HEK293 (cell line): Measurements from ENCODE around the gene ALG11.

Source experiments
- ATF2 ChIP-seq: fragments of 450-650 bp; formaldehyde crosslinking; IDR thresholded peaks from 2 replicates; pipeline ENCODE4 v1.5.1; 2016; ENCODE audit warnings: missing biosample characterization, missing genetic modification characterization, low read depth
- CTCF ChIP-seq: fragments of 450-650 bp; formaldehyde crosslinking; IDR thresholded peaks from 2 replicates; pipeline ENCODE4 v1.5.1; 2016; ENCODE audit warnings: missing biosample characterization, missing genetic modification characterization
- ELK4 ChIP-seq: IDR thresholded peaks from 2 replicates; pipeline ENCODE4 v1.6.1; 2011; ENCODE audit warnings: mild to moderate bottlenecking, low read depth, low read length, borderline replicate concordance
- HOXC10 ChIP-seq: sonication (generic); formaldehyde crosslinking; IDR thresholded peaks from 2 replicates; pipeline ENCODE4 v1.8.1; 2023; ENCODE audit warnings: mild to moderate bottlenecking, missing genetic modification reagents
- RBAK ChIP-seq: fragments of 450-650 bp; formaldehyde crosslinking; IDR thresholded peaks from 2 replicates; pipeline ENCODE4 v1.5.1; 2016; ENCODE audit warnings: missing biosample characterization, missing genetic modification characterization
- SCRT2 ChIP-seq: fragments of 450-650 bp; formaldehyde crosslinking; IDR thresholded peaks from 2 replicates; pipeline ENCODE4 v1.5.1; 2016; ENCODE audit warnings: missing biosample characterization, missing genetic modification characterization
- ZBTB17 ChIP-seq: fragments of 450-650 bp; formaldehyde crosslinking; IDR thresholded peaks from 2 replicates; pipeline ENCODE4 v1.5.1; 2016; ENCODE audit warnings: missing biosample characterization, missing genetic modification characterization
- ZNF324 ChIP-seq: fragments of 450-650 bp; formaldehyde crosslinking; IDR thresholded peaks from 2 replicates; pipeline ENCODE4 v1.5.1; 2016; ENCODE audit warnings: missing biosample characterization, missing genetic modification characterization
- ZNF335 ChIP-seq: fragments of 450-650 bp; formaldehyde crosslinking; conservative IDR thresholded peaks from 2 replicates; pipeline ENCODE4 v1.5.1; 2016; ENCODE audit warnings: missing biosample characterization, missing genetic modification characterization
- ZSCAN4 ChIP-seq: fragments of 450-650 bp; formaldehyde crosslinking; IDR thresholded peaks from 2 replicates; pipeline ENCODE4 v1.5.1; 2017; ENCODE audit warnings: missing biosample characterization, missing genetic modification characterization

GRCh38 chr13:52067237-52067636 lies 55.0 kb downstream of the ALG11 start:
- TF ChIP-seq ELK4 (no peak), RBAK (tag by site-specific recombination) (no peak), CTCF (no peak), ZNF335 (tag by site-specific recombination) (no peak), ATF2 (no peak), ZSCAN4 (tag by site-specific recombination) (no peak), HOXC10 (CRISPR knock-in tag) (no peak), SCRT2 (no peak), ZNF324 (tag by site-specific recombination) (no peak), ZBTB17 (tag by site-specific recombination) (no peak)
